GM10248 (cell line): ENCODE data around the gene PTH2R.
A peak's percentile ranks its signal among the peaks of the same experiment; 100 is the strongest.

Experiments used
- CTCF ChIA-PET: fragments of 300-600 bp; sonication (Branson Sonifier 250); formaldehyde crosslinking; extraction: SDS; loops from one replicate; lab custom pipeline; 2021; ENCODE audit warnings: antibody characterized with exemption; lab: Yijun Ruan, JAX
- POLR2A ChIA-PET: fragments of 350-650 bp; sonication (Branson Sonifier 250); formaldehyde crosslinking; extraction: SDS; loops from one replicate; lab custom pipeline; 2020; ENCODE audit warnings: antibody characterized with exemption; lab: Yijun Ruan, JAX
- DNase-seq: peaks from one replicate; pipeline ENCODE4 v3.0.0; 2012; ENCODE audit errors: extremely low spot score
- CTCF ChIP-seq: IDR thresholded peaks from 2 replicates; pipeline ENCODE4 v1.5.1; 2012; ENCODE audit warnings: mild to moderate bottlenecking, low read depth; ENCODE audit errors: extremely low read depth, missing control alignments, control extremely low read depth

Gene PTH2R

GRCh38 chr2:208406474-208407451 is at the start of gene PTH2R:
TSS of gene PTH2R (plus strand) at chr2:208406792. CDS start at chr2:208407044, 252 bp downstream.
- POLR2A ChIA-PET: no interaction called here
- CTCF ChIA-PET: interaction anchor here (0.7 to 2.0 kb wide), 5 partner anchors 8 to 1552 kb away, joined by 3 to 8 read pairs (median 4); no protein-coding TSS in a partner anchor
- TF ChIP-seq CTCF: no peak
- peak; percentile 12 for DNase-seq

- ChIA-PET CTCF (interaction anchor here (0.7 kb wide), 1 partner anchor 102 kb away, joined by 4 read pairs; the partner anchor contains the start of gene IDH1), POLR2A (no interaction called here)
- no peak for TF ChIP-seq CTCF
- no peak for DNase-seq
These were observed 49.6 kb upstream of the PTH2R start for GRCh38 chr2:208356846-208357574.

- ChIA-PET CTCF (no interaction called here), POLR2A (no interaction called here)
- DNase-seq: no peak
- no peak for TF ChIP-seq CTCF
These were observed 47.6 kb upstream of the PTH2R start for GRCh38 chr2:208358758-208359631.

GRCh38 chr2:208359632-208359986 is 47.0 kb upstream of the PTH2R start:
- no peak for DNase-seq
- ChIA-PET POLR2A (no interaction called here), CTCF (no interaction called here)
- no peak for TF ChIP-seq CTCF

- DNase-seq: peak; percentile 13
- ChIA-PET CTCF (interaction anchor here (1.2 to 1.8 kb wide), 2 partner anchors 8 to 10 kb away, joined by 4 to 6 read pairs; no protein-coding TSS in a partner anchor), POLR2A (no interaction called here)
- TF ChIP-seq CTCF: no peak
These were observed 46.1 kb upstream of the PTH2R start for GRCh38 chr2:208360259-208361076.
